CD14-positive monocyte (primary cell): ENCODE measurements around the gene DENND6A. TPM values are rescaled to one million over a fixed set of nuclear protein-coding genes. Genes with fewer than 3 reads are reported as not detected.

Source experiments
- DNase-seq, 3 donors: peaks; one replicate each; pipeline ENCODE4 v3.0.0-alpha.2; 2011 to 2022
- H2AFZ ChIP-seq: 2 replicates; pipeline ENCODE4 v1.6.0; 2012; ENCODE audit warnings: mild to moderate bottlenecking, low read depth, low read length, inconsistent platforms; ENCODE audit not compliant: insufficient read depth, poor library complexity, severe bottlenecking
- H3K27ac ChIP-seq, 2 donors: 1 replicate in 1 of 2; 2 replicates in 1 of 2; pipeline ENCODE4 v1.5.1; 2012 to 2013; ENCODE audit warnings: low read length in 2 of 2, control low read depth in 1 of 2, inconsistent platforms in 1 of 2, low read depth in 1 of 2, mild to moderate bottlenecking in 1 of 2
- H3K27me3 ChIP-seq, 2 donors: one replicate each; pipeline versions ENCODE4 v1.6.0 to v1.6.1; 2011 to 2013; ENCODE audit warnings: low read length in 2 of 2; ENCODE audit not compliant: control insufficient read depth in 2 of 2, insufficient read depth in 2 of 2
- H3K36me3 ChIP-seq, 2 donors: replicated peaks in 1 of 2; 1 replicate in 1 of 2; 2 replicates in 1 of 2; pipeline versions ENCODE4 v1.5.1 to v1.6.1; 2012 to 2013; ENCODE audit warnings: low read length in 2 of 2, control low read depth in 1 of 2, inconsistent platforms in 1 of 2, mild to moderate bottlenecking in 1 of 2; ENCODE audit not compliant: insufficient read depth in 2 of 2, control insufficient read depth in 1 of 2
- H3K4me1 ChIP-seq, 2 donors: 1 replicate in 1 of 2; 2 replicates in 1 of 2; pipeline versions ENCODE4 v1.5.1 to v1.6.1; 2012 to 2013; ENCODE audit warnings: low read length in 2 of 2, control low read depth in 1 of 2, inconsistent platforms in 1 of 2, mild to moderate bottlenecking in 1 of 2, moderate library complexity in 1 of 2; ENCODE audit not compliant: insufficient read depth in 2 of 2, control insufficient read depth in 1 of 2
- H3K4me2 ChIP-seq: replicated peaks from 2 replicates; pipeline ENCODE3; 2012; ENCODE audit warnings: low read length, moderate library complexity, mild to moderate bottlenecking; ENCODE audit not compliant: poor library complexity, severe bottlenecking; ENCODE audit errors: extremely low read depth
- H3K4me3 ChIP-seq, 3 experiments: fragments of 200-600 bp in 1 of 3; sonication (generic) in 1 of 3; replicated peaks in 1 of 3; 1 replicate in 2 of 3; 2 replicates in 1 of 3; pipeline ENCODE4 v1.5.1; 2011 to 2013; ENCODE audit warnings: low read length in 3 of 3, mild to moderate bottlenecking in 3 of 3, control low read depth in 2 of 3, low read depth in 2 of 3, inconsistent platforms in 1 of 3, moderate library complexity in 1 of 3
- H3K79me2 ChIP-seq: 2 replicates; pipeline ENCODE4 v1.6.0; 2012; ENCODE audit warnings: mild to moderate bottlenecking, control low read depth, inconsistent platforms, low read length, moderate library complexity; ENCODE audit not compliant: insufficient read depth
- H3K9ac ChIP-seq: 2 replicates; pipeline ENCODE4 v1.6.0; 2017; ENCODE audit warnings: low read length, mild to moderate bottlenecking; ENCODE audit not compliant: insufficient read depth, poor library complexity, severe bottlenecking
- H3K9me3 ChIP-seq, 2 donors: replicated peaks in 1 of 2; 1 replicate in 1 of 2; 2 replicates in 1 of 2; pipeline versions ENCODE4 v1.5.1 to v1.6.1; 2012 to 2013; ENCODE audit warnings: low read length in 2 of 2, control low read depth in 1 of 2; ENCODE audit not compliant: control insufficient read depth in 1 of 2, insufficient read depth in 1 of 2
- H4K20me1 ChIP-seq: 2 replicates; pipeline ENCODE4 v1.6.0; 2012; ENCODE audit warnings: mild to moderate bottlenecking, low read length, control low read depth, moderate library complexity; ENCODE audit not compliant: insufficient read depth
- H3K27ac Mint-ChIP-seq, 7 donors: one replicate each; pipeline ENCODE4 v1.8.0; 2020; ENCODE audit warnings: mild to moderate bottlenecking in 7 of 7, mixed read lengths in 7 of 7, moderate library complexity in 6 of 7, inconsistent platforms in 2 of 7
- H3K27me3 Mint-ChIP-seq, 3 donors: one replicate each; pipeline ENCODE4 v1.8.0; 2021 to 2022; ENCODE audit warnings: low read depth in 3 of 3, mild to moderate bottlenecking in 3 of 3, mixed read lengths in 3 of 3, moderate library complexity in 3 of 3, inconsistent platforms in 1 of 3
- H3K36me3 Mint-ChIP-seq, 2 donors: one replicate each; pipeline ENCODE4 v1.8.0; 2020; ENCODE audit warnings: mixed read lengths in 2 of 2, inconsistent platforms in 1 of 2, mild to moderate bottlenecking in 1 of 2
- H3K4me1 Mint-ChIP-seq: one replicate; pipeline ENCODE4 v1.8.0; 2020; ENCODE audit warnings: mild to moderate bottlenecking, mixed read lengths
- H3K4me3 Mint-ChIP-seq, 2 donors: one replicate each; pipeline ENCODE4 v1.8.0; 2020; ENCODE audit warnings: mild to moderate bottlenecking in 2 of 2, mixed read lengths in 2 of 2, moderate library complexity in 1 of 2
- H3K9me3 Mint-ChIP-seq, 7 donors: one replicate each; pipeline ENCODE4 v1.8.0; 2020 to 2022; ENCODE audit warnings: mixed read lengths in 7 of 7, mild to moderate bottlenecking in 6 of 7, moderate library complexity in 6 of 7, inconsistent platforms in 2 of 7
- CTCF ChIP-seq: fragments of 200-600 bp; IDR thresholded peaks from one replicate; pipeline ENCODE4 v1.8.0; 2022; ENCODE audit warnings: antibody characterized with exemption, mild to moderate bottlenecking
- WGBS: methylation state at CpG from one replicate; pipeline ENCODE4 v1.1.5; 2013; ENCODE audit warnings: missing lambda C conversion rate; ENCODE audit not compliant: insufficient coverage; 5-methylcytosine and 5-hydroxymethylcytosine counted together
- intact Hi-C, 2 donors: fragments of 100-400 bp; cut with micrococcal nuclease; formaldehyde crosslinking; loops; one replicate each; pipeline versions ENCODE4 v1.15.0 to v1.15.1; 2023
- polyA plus RNA-seq, 3 donors: library from polyadenylated mRNA; depleted of rRNA in 1 of 3; unstranded in 2 of 3; stranded (reverse) in 1 of 3; fragments of 300-500 nt in 2 of 3; fragments of >200 nt in 1 of 3; fragmentation: Illumina TruSeq in 2 of 3; gene quantifications; 1 replicate in 2 of 3; 2 replicates in 1 of 3; pipeline ENCODE4 v1.2.3, GENCODE V29; 2012 to 2021

Gene DENND6A
- polyA plus RNA-seq, 3 donors = 10.8 to 20.8 (median 15.4) TPM

GRCh38 chr3:57709559-57709958, 16.7 kb upstream of the DENND6A start:
- Histone ChIP-seq H3K27ac (no peak overlapping the region), H3K9me3 (no peaks in the 10 kb centered on the region), H2AFZ (no peak overlapping the region), H3K36me3 (no peaks in the 10 kb centered on the region), H3K79me2 (no peaks in the 10 kb centered on the region), H3K9ac (no peak overlapping the region), H3K4me2 (no peak overlapping the region), H4K20me1 (no peaks in the 10 kb centered on the region), H3K4me3 (no peak overlapping the region), H3K27me3 (no peaks in the 10 kb centered on the region), H3K4me1 (peaks cover 0 to 2% of the 10 kb centered on the region in 2 donors)
- Mint-ChIP-seq H3K27ac (peak overlapping the region in 1 of 7 donors; percentile 12), H3K4me3 (no peak overlapping the region), H3K4me1 (peaks cover 15% of the 10 kb centered on the region), H3K36me3 (no peaks in the 10 kb centered on the region), H3K9me3 (peaks cover 0 to 3% (median 0%) of the 10 kb centered on the region in 7 donors), H3K27me3 (peaks cover 0 to 4% (median 4%) of the 10 kb centered on the region in 3 donors)
- intact Hi-C loops = no loop called here
- no peak for TF ChIP-seq CTCF
- WGBS = 29% methylated on average over 1 of the region's 2 CpGs
- no peak for DNase-seq

- Histone ChIP-seq H3K36me3 (no peaks in the 10 kb centered on the region), H3K27ac (no peak overlapping the region), H3K27me3 (no peaks in the 10 kb centered on the region), H4K20me1 (no peaks in the 10 kb centered on the region), H3K9me3 (no peaks in the 10 kb centered on the region), H3K9ac (no peak overlapping the region), H3K79me2 (no peaks in the 10 kb centered on the region), H2AFZ (no peak overlapping the region), H3K4me3 (no peak overlapping the region), H3K4me1 (peaks cover 0 to 2% of the 10 kb centered on the region in 2 donors), H3K4me2 (no peak overlapping the region)
- no peak overlapping the region for H3K27ac Mint-ChIP-seq
- no peak for TF ChIP-seq CTCF
- no peak for DNase-seq
- H3K9me3 Mint-ChIP-seq = peaks cover 0 to 3% (median 0%) of the 10 kb centered on the region in 7 donors
- no CpG with 5 or more reads among the region's 2 CpGs for WGBS
- H3K4me3 Mint-ChIP-seq = no peak overlapping the region
- H3K4me1 Mint-ChIP-seq = peaks cover 15% of the 10 kb centered on the region
- H3K27me3 Mint-ChIP-seq = peaks cover 0 to 4% (median 4%) of the 10 kb centered on the region in 3 donors
- no peaks in the 10 kb centered on the region for H3K36me3 Mint-ChIP-seq
- intact Hi-C loops = no loop called here
Measured at GRCh38 chr3:57709031-57709430, 16.2 kb upstream of the DENND6A start.
